ENCODE results near the gene PRRC2A.
A peak's percentile ranks its signal among the peaks of the same experiment; 100 is the strongest.

PRRC2A gene

DNA sequence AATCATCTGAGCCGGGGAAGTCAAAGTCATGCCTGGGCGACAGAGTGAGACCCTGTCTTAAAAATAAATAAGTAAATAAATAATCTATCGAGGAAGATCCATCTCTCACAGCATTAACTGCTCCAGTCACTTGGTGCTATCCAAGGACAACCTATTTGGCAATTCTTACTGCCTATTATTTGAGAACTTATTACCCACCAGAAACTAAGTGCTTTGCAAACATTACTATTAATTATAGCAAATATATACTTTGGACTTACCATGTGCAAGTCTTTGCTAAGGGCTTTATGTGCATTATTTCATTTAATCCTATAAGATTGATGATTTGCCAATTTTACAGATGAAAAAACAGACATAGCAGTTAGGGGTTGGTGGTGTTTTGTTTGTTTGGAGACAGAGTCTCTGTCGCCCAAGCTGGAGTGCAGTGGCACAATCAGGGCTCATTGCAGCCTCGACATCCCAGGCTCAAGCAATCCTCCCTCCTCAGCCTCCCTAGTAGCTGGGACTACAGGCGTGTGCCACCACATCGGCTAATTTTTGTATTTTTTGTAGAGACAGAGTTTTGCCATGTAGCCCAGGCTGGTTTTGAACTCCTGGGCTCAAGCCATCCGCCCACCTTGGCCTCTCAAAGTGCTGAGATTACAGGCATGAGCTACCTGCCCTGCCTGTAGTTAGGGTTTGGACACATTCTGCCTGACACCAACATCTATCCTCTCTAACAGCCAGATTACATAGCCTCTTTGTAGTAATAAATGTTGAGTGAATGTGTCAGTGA, 34.2 kb downstream of the PRRC2A start:
- no peak for DNase-seq

DNA sequence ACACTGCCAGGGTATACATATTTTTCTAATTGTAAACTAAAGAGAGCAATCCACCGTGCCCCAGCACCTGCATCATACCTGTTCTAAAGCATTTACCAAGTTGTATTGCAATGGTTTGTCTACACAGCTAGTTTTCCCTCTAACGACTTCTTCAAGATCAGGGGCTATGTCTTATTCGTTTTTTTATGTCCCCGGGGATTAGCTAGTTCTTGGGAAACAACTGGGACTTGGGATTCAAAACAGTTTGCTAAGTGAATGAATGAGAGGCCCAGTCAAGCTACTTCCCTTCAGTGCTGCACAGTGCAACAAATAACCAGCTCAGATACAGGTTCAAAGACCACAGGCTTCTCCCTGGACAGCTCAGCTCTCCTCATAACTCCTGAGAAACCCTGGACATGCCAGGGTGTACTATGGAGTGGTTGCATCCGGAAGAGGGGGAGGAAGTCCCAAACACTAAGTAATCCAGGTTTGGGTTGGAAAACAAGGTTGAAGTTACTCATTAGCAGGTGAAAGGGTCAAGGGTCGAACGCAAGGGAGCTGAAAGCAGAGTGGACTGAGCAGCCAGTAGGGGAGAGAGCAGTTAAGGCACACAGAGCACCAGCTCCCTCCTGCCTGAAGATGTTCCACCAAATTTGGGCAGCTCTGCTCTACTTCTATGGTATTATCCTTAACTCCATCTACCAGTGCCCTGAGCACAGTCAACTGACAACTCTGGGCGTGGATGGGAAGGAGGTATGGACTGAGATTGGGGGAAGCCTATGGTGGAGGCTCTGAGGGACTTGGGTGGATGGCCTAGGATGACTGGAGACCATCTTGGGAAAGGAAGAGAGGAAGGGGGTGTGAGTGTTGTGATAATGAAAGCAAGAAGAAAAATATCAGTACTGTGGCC, 35.1 kb downstream of the PRRC2A start, which contains the start of gene APOM:
Gene APOM, plus strand, starts transcription at position 546 of the 889 bp plus-strand sequence. Its CDS starts 73 bp downstream, at position 619.
- DNase-seq: no peak

DNA sequence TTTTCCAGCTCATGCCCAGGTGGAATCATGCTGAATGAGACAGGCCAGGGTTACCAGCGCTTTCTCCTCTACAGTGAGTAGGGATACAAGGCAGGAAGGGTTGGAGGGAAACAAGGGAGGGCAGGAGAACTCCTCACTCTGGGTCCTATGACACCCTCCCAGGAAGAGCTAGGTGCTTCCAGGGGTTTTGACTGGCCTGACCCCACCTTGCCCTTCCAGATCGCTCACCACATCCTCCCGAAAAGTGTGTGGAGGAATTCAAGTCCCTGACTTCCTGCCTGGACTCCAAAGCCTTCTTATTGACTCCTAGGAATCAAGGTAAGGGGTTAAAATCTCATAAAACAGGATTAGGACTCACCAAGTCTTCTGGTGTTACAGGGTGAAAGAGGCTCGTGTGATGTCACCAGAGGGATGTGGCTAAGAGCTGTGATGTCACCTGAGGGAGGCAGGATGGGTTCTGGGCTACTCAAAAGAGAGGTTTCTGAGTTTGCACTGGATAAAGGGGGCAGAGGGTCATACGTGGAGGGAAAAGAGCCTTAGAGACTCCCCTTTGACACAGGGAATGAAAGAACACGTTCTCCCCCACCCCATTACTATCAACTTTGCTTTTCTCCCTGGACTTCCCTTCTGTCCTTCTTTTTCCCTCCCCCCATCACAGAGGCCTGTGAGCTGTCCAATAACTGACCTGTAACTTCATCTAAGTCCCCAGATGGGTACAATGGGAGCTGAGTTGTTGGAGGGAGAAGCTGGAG, 37.1 kb downstream of the PRRC2A start:
- DNase-seq: no peak

DNA sequence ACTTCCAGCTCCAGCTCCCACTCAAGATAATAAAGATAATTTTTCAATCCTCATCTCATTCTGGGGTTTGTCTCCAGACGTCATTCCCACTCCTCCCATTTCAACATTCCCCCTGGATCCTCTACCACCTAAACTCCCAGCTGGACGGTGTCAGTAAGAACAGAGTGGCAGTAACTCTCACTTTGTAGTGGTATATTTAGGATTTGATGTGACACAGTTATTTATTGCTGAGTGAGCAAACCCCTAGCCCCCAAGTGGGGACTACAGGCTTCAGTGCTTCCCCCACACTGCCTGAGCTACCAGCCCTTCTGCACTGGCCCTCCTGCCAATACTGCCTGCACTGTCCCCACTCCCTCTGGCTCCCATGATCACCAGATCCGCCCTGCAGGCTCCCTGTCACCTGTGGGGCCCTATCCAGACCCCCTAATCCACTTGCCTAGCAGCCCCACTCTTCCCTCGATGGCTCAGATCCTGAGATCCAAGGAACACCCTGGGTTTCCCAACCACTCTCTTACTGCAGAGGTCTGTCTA, 37.7 kb downstream of the PRRC2A start:
- no peak for DNase-seq

DNA sequence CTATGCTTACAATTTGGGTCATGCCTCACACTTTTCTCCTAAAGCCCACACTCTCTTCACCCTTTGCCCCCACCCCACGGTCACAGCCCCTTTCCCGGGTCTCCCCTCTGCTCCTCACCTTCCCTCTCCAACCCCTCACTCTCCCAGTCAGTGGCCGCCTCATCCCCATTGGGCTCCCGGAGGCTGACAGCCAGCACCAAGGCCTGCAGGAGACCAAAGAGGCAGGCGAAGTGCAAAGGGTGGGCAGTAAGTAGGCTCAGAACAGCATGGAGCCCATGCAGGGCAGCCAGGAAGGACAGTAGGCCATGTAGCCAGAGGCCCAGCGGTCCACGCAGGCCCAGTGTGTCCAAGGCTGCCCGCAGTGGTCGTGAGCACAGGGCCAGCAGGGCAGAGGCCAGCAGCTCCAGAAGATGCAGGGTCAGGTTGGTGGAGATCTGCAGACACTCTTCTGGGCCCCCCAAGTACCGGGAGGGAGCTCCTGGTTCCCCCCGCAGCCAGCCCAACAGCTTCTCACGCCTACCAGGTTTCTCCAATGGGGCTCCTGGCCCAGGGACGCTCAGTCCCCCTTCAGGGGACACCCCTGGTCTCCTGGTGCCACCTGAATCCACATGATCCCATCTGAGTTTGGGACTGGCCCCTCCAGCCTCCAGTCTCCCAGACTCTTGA, 38.6 kb downstream of the PRRC2A start:
- DNase-seq: no peak

DNA sequence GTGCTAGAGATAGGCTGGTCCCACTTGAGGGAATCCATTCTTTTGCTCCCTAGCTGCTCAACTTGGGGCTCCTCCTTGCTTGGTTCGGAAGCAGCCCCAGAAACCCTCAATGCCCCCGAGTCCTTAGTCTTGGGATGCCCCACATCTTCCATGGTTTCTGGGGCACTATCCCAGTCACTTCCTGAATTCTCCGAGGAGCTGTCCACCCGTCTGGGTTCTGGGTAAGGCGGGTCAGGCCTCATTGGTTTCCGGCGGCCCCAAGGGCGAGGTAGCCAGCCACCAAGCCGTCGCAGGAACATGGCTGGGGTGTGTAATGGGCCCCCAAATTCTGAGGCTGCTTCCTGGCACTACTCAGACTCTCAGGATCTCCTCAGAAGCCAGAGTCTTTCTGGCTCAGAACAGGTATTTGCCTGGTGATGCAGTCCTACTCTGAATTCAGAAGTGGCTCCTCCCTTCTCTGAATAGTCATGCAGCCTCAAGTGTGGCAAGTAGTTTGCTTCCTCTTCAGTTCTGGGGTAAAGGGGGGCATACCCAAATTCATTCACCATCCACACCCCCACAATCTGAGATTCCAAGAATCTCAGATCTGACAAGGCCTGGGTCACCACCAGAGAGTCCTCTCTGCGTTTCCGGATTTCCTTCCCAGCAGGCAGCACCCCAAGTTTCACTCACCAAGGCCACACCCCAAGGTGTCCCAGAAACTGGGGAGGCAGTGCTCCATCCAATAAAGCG, 39.3 kb downstream of the PRRC2A start:
- DNase-seq: no peak

DNA sequence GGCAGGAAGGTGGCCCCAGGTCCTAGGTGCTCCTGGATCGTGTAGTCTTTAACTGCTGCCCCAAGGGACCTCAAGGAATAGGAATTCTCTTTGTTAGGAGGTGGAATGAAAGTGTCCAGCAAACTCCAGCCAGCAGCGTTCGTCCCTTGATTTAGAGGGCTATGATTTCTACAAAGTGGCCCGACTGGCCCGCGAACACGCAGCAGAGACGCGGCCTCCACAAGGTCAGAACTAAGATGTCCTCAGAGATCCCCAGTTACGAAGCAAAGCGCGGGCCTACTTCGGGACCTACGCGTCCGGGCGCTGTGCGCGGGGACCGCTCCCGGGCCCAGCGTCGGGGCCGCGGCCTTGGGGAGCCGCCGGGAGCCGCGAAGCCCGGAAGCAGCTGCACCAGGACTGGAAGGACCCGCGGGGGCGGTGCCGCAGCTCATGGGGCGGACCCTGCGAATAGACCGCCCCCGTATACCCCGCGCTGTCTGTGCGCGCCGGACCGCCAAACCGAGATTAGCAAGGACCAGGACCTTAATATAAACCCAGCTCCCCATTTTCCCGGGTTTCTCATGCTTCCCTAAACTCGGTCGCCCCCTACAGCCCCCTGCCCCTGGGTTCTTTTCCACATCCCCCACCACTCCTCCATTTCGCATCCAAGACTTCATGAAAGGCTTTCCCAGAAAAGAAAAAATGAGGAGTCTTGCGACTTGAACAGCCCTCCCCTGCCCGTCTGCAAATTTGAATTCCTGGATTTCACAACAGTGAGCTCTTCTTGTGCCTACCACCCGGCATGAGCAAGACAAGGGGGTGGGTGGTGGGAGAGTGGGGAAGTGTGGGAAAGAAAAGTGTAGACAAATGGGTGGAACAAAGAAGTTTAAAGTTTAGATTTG, 40.1 kb downstream of the PRRC2A start, which contains the start of gene C6orf47:
Gene C6orf47, minus strand, starts transcription at position 398 of the 881 bp plus-strand sequence. CDS start 831 bp downstream, outside the sequence.
- peak; percentile 71 for DNase-seq

DNA sequence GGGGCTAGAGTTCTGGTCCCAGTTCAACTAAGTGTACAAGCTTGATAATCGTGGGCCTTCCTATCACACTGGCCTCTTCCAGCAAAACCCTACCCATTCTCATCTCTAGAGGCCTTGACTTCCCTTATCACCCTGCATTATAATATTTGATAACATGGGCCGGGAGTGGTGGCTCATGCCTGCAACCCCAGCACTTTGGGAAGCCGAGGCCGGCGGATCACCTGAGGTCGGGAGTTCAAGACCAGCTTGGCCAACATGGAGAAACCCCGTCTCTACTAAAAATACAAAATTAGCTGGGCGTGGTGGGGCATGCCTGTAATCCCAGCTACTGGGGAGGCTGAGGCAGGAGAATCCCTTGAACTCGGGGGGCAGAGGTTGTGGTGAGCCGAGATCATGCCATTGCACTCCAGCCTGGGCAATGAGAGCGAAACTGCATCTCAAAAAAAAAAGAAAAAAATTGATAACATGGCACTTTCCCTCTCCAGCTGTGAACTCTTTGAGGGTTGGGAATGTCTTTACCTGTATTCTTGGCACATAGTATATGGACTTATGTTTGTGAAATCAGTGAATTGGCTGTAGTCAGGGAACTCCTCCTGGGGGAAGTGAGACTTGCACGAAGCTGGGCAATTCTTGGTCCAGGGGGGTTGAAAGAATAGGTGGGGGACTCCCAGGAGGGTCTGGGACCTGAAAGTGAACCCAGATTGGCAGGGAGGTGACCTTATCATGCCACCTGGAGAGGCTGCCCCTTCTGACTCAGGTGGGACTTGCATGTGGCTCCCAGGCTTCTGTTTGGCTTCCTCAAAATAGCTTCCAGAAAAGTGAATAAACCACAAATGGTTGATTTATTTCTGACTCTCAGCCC, 41.0 kb downstream of the PRRC2A start:
- no peak for DNase-seq

DNA sequence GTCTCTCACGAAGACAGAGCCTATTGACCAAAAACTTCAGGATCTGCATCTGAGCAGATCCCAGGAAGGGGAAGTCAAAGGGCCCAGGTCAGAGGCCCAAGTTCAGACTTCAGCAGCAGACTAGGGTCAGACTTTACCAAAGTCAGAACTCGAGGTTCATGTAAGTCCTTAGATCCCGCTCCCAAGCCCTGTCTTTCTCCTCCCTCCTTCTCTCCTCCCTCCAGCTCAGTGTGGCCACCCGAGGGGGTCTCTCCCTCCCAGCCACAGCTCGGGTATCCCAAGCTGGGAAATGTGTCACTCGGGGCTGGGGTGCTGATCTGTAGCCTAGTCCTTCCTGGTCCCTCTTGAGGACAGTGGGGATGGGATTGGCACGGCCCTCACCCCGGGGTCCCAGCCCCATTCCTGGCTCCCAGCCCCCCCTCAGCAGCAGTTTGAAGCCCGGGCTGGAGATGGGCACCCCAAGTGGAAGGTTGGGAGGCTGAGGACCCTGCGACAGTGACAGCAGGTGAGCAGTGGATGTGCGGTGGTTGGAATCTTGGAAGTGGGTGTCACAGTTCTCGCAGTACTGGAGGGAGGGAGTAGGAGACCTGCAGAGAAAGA, 41.7 kb downstream of the PRRC2A start:
- DNase-seq: no peak

DNA sequence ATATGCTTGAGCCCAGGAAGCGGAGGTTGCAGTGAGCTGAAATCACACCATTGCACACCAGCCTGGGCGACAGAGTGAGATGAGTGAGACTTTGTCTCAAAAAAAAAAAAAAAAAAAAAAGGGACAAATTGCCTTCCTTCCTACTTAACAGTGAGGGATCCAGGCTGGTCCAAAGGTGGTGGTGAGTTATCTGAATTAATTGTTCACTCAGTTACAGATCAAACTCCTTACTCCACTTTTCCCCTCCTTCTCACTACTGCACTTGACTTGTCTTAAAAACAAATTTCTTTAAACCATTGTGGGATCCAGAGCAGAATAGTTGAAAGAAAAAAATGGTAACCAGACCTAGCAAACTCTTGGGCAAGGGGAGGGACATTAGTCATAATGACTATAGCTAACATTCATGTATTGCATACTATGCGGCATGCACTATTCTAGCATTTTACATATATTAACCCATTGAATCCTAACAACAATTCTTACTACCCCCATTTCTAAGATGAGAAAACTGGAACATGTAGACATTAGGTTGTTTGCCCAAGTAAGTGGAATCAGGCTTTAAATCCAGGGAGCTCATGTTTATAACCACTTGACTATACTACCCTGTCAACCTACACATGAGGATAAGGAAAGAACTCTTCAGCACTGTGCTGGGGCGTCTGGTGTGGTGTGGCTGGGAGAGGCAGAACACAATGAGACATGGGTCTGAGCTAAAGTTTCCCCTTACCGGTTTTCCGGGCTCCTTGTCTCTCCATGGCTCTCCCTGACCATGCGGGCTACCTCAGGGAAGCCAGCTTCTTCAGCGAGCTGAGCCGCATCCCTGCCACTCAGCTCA, 42.8 kb downstream of the PRRC2A start:
- DNase-seq: no peak

DNA sequence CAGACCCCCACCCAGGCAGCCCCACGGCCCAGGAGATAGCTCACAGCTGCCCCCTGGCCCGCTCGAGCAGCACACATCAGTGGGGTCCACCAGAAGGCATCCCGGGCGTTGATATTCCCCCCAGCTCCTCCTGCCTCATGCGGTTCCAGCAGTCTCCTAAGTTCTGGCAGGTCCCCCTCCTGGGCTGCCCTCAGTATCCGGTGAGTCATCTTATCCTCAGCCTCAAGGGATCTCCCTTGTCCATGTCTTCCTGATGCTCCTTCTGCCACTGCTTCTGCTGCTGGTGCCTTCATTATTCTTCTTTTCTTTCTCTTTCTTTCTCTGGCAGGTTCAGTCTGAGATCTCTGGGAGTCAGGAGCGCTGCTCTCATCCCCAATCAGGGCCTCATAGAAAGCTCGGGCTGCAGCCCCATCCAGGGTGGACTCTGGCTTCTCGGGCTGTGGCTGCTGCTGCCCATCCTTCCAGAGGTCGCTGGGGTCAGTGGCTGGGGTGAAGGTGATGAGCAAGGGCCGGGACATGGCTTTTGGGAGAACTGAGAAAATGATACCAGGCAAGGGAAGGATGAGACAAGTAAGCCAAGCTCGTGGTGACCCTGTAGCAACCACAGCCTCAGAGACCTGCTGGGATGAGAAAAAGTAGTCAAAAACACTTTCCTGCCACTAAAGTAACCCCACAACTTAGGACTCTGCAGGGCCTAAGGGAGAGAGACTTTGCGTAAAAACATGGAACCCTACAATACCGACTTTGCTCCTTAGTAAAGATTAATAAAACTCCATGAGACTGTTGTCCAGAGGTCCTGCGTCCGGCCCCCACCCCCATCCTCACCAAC, 43.7 kb downstream of the PRRC2A start:
- DNase-seq: no peak

DNA sequence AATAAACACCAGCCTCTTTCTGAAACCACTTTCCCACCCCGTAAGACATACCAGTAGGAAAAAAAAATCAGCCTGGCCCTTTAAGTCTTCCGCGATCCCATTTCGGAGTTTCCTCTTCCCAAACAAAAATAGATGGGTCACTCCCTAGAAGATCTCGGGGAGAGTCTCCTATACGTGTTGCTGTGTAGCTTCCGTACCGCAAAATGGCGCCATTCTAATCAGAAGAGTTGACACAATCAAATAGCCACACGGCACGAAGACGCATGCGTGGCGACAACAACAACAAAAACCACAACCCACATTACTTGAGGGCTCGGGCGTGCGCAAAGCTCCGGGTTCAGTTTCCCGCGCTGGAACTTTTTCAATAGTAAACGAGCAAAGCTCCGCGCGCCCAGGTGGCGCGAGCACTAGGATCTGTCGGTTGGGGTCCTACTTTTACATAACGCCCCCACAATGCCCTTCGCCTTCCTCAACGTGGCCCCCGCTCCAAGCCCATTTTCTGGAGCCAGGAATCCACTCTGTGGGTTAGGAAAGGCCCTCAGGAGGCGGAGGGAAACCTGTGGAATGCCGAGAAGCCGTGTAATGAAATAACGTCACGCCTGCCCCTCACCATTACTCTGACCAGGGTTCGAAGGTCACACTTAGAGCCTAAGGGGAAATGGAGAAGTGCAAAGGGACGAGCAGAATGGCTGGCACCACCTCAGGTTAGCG, 44.4 kb downstream of the PRRC2A start, which contains the start of gene GPANK1:
Gene GPANK1, minus strand, starts transcription at position 208 of the 711 bp plus-strand sequence. CDS start 519 bp downstream, outside the sequence.
- peak; percentile 86 for DNase-seq

DNA sequence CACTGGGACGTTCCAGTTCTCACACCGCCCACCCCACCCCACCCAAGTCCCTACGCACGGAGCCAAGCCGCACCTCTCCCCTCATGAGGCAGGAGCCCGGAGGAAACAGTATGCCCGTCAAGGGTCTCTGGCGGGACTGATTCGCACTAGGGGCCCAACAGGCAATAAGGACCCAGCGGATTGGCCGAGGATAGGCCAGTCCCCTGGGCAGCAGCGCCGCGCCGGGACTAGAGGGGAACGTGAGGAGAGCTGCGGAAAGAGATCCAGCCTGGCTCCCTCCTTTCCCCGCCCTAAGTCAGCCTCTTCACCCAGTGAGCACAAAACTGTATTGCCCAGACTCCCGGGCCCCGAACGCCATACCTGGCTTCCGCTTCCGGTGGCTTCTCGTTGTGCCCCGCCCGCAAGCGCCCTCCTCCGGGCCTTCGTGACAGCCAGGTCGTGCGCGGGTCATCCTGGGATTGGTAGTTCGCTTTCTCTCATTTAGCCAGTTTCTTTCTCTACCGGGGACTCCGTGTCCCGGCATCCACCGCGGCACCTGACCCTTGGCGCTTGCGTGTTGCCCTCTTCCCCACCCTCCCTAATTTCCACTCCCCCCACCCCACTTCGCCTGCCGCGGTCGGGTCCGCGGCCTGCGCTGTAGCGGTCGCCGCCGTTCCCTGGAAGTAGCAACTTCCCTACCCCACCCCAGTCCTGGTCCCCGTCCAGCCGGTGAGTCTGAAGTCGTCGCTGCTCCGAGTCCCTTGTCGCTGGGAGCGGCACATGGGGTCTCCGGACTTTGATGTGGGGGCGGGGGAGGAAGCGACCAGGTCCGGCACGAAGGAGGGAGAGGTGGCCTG, 45.2 kb downstream of the PRRC2A start, which contains the start of gene CSNK2B:
Gene CSNK2B, plus strand, starts transcription at position 580 of the 836 bp plus-strand sequence. CDS start 752 bp downstream, outside the sequence.
- DNase-seq: peak; percentile 94

DNA sequence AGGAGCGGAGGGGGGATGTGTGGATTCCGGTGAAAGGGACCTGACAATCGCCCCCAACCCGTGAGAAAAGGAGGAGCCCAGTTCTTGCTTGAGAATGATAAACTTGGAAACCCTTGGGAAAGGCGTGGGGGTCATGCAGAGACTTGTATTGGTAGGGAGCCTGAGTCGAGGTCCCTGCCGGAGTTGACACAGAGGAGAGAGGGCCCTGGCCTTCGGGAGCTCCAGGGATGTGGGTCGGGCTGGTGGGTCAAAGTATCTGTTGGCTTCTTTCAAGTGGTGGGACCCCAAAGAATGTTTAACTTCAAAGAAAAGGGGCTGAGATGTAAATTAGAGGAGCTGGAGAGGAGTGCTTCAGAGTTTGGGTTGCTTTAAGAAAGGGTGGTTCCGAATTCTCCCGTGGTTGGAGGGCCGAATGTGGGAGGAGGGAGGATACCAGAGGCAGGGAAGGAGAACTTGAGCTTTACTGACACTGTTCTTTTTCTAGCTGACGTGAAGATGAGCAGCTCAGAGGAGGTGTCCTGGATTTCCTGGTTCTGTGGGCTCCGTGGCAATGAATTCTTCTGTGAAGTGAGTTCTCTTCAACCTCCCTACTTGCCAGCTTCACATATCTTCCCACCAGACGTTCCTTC, 45.9 kb downstream of the PRRC2A start:
- DNase-seq: no peak

DNA sequence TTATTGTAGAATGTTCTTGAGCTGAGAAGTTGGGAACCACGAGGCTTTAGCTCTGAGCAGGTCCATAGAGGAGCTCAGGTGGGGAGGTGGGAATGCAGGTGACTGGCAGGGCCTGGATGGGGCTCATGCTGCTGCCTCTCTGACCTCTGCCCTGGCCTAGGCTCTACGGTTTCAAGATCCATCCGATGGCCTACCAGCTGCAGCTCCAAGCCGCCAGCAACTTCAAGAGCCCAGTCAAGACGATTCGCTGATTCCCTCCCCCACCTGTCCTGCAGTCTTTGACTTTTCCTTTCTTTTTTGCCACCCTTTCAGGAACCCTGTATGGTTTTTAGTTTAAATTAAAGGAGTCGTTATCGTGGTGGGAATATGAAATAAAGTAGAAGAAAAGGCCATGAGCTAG, 49.2 kb downstream of the PRRC2A start, which contains the start of gene LY6G5B:
Gene LY6G5B, plus strand, starts transcription at position 301 of the 400 bp plus-strand sequence. CDS start 975 bp downstream, outside the sequence.
- no peak for DNase-seq

Measured in kidney glomerular epithelial cell (primary cell).